OCI-LY3 (cell line): ENCODE results near the gene RHOT2.

Experiments
- H2AFZ ChIP-seq: fragments of 200-600, 300-600 bp; shearing (Covaris generic); 2 replicates; pipeline ENCODE4 v1.6.0; 2014; ENCODE audit warnings: antibody characterized with exemption, low read depth, low read length
- H3K27ac ChIP-seq: fragments of 200-600, 300-600 bp; sonication (generic); 2 replicates; pipeline ENCODE4 v1.5.1; 2014; ENCODE audit warnings: mild to moderate bottlenecking, low read length, moderate library complexity, mixed read lengths
- H3K27me3 ChIP-seq: fragments of 200-600, 300-600 bp; sonication (generic); 2 replicates; pipeline ENCODE4 v1.6.1; 2014; ENCODE audit warnings: low read depth, low read length, mixed read lengths
- H3K36me3 ChIP-seq: fragments of 200-600, 300-600 bp; sonication (generic); replicated peaks from 2 replicates; pipeline ENCODE3; 2014; ENCODE audit warnings: low read depth, low read length, mixed read lengths
- H3K4me1 ChIP-seq: fragments of 300-600, 200-600 bp; sonication (generic); 2 replicates; pipeline ENCODE4 v1.6.1; 2014; ENCODE audit warnings: low read length, mixed read lengths
- H3K4me2 ChIP-seq: fragments of 200-600, 300-600 bp; sonication (generic); 2 replicates; pipeline ENCODE4 v1.6.1; 2014; ENCODE audit warnings: low read length, mixed read lengths
- H3K4me3 ChIP-seq: fragments of 300-600, 200-600 bp; sonication (generic); 2 replicates; pipeline ENCODE4 v1.5.1; 2014; ENCODE audit warnings: antibody characterized with exemption, mild to moderate bottlenecking, low read length, moderate library complexity
- H3K79me2 ChIP-seq: fragments of 300-600, 200-600 bp; shearing (Covaris generic); 2 replicates; pipeline ENCODE4 v1.6.1; 2014; ENCODE audit warnings: mild to moderate bottlenecking, low read length, mixed read lengths
- H3K9ac ChIP-seq: fragments of 300-600, 200-600 bp; shearing (Covaris generic); 2 replicates; pipeline ENCODE4 v1.6.0; 2014; ENCODE audit warnings: mild to moderate bottlenecking, low read length, moderate library complexity
- H3K9me3 ChIP-seq: fragments of 200-600, 300-600 bp; shearing (Covaris generic); 2 replicates; pipeline ENCODE4 v1.6.1; 2014; ENCODE audit warnings: low read length, mixed read lengths; ENCODE audit not compliant: insufficient read depth
- H4K20me1 ChIP-seq: fragments of 200-600, 300-600 bp; sonication (generic); 2 replicates; pipeline ENCODE4 v1.6.1; 2016; ENCODE audit warnings: low read length, mixed read lengths; ENCODE audit not compliant: insufficient read depth
- CTCF ChIP-seq: fragments of 200-600, 300-600 bp; sonication (generic); IDR thresholded peaks from 2 replicates; pipeline ENCODE4 v1.5.1; 2014; ENCODE audit warnings: antibody characterized with exemption, low read length, low read depth
- EZH2phosphoT487 ChIP-seq: fragments of 200-600 bp; shearing (Covaris generic); IDR thresholded peaks from 2 replicates; pipeline ENCODE4 v1.6.1; 2018; ENCODE audit warnings: antibody characterized with exemption, mixed run types, low read depth

RHOT2 gene

GRCh38 chr16:637081-638018, 30.6 kb upstream of the RHOT2 start:
- Histone ChIP-seq H3K4me2 (peak overlapping the region; percentile 91), H4K20me1 (peaks cover 10% of the 10 kb centered on the region; the same call in 1 of the 2 replicates), H3K4me1 (peaks cover 20% of the 10 kb centered on the region), H3K9me3 (no peaks in the 10 kb centered on the region), H3K4me3 (peak overlapping the region; percentile 92), H3K79me2 (peaks cover 23% of the 10 kb centered on the region), H2AFZ (no peak overlapping the region), H3K27ac (peak overlapping the region; percentile 89; the same call in 1 of the 2 replicates), H3K9ac (peak overlapping the region; percentile 92), H3K36me3 (peaks cover 12% of the 10 kb centered on the region), H3K27me3 (no peaks in the 10 kb centered on the region)
- TF ChIP-seq EZH2phosphoT487 (no peak), CTCF (no peak)

- Histone ChIP-seq H3K9me3 (no peaks in the 10 kb centered on the region), H3K9ac (no peak overlapping the region), H2AFZ (no peak overlapping the region), H3K4me3 (no peak overlapping the region), H3K36me3 (peaks cover 14% of the 10 kb centered on the region), H3K4me2 (no peak overlapping the region), H4K20me1 (peaks cover 10% of the 10 kb centered on the region; the same call in 1 of the 2 replicates), H3K4me1 (peaks cover 23% of the 10 kb centered on the region), H3K27me3 (no peaks in the 10 kb centered on the region), H3K27ac (no peak overlapping the region), H3K79me2 (peaks cover 30% of the 10 kb centered on the region)
- TF ChIP-seq CTCF: no peak
- TF ChIP-seq EZH2phosphoT487: no peak
These were observed 29.8 kb upstream of the RHOT2 start for GRCh38 chr16:638034-638543.

GRCh38 chr16:638836-639235, 29.1 kb upstream of the RHOT2 start:
- Histone ChIP-seq H3K4me3 (no peak overlapping the region), H3K27me3 (no peaks in the 10 kb centered on the region), H4K20me1 (peaks cover 10% of the 10 kb centered on the region; the same call in 1 of the 2 replicates), H3K79me2 (peaks cover 38% of the 10 kb centered on the region), H3K9ac (no peak overlapping the region), H3K4me2 (no peak overlapping the region), H3K36me3 (peaks cover 13% of the 10 kb centered on the region), H3K9me3 (no peaks in the 10 kb centered on the region), H3K4me1 (peaks cover 26% of the 10 kb centered on the region), H3K27ac (no peak overlapping the region), H2AFZ (no peak overlapping the region)
- TF ChIP-seq EZH2phosphoT487 (no peak), CTCF (no peak)

GRCh38 chr16:640614-641013, 27.3 kb upstream of the RHOT2 start:
- Histone ChIP-seq H3K9me3 (no peaks in the 10 kb centered on the region), H3K36me3 (peaks cover 3% of the 10 kb centered on the region), H3K27me3 (no peaks in the 10 kb centered on the region), H3K4me3 (peak overlapping the region; percentile 82), H3K9ac (peak overlapping the region; percentile 90; the same call in 1 of the 2 replicates), H2AFZ (no peak overlapping the region), H4K20me1 (no peaks in the 10 kb centered on the region), H3K4me2 (peak overlapping the region; percentile 95), H3K4me1 (peaks cover 19% of the 10 kb centered on the region), H3K79me2 (peaks cover 33% of the 10 kb centered on the region), H3K27ac (no peak overlapping the region)
- no peak for TF ChIP-seq EZH2phosphoT487
- no peak for TF ChIP-seq CTCF
